Choroid plexus epithelial cell (primary cell): Measurements from ENCODE around the gene PLS1.

Experiments
- DNase-seq: peaks from one replicate; pipeline ENCODE4 v3.0.0-alpha.2; 2010; ENCODE audit warnings: low read depth
- H3K4me3 ChIP-seq: 2 replicates; pipeline ENCODE4 v1.5.1; 2011; ENCODE audit warnings: low read depth, mild to moderate bottlenecking, control low read depth, low read length, moderate library complexity
- TF ChIP-seq, protein P1 (sequence below): conservative IDR thresholded peaks from 2 replicates; pipeline ENCODE4 v1.5.1; 2011; ENCODE audit warnings: low read depth, mild to moderate bottlenecking, control low read depth, inconsistent platforms, low read length, moderate library complexity

The PLS1 gene

GRCh38 chr3:142624341-142625152, 28.4 kb downstream of the PLS1 start:
- TF ChIP-seq, protein P1, sequence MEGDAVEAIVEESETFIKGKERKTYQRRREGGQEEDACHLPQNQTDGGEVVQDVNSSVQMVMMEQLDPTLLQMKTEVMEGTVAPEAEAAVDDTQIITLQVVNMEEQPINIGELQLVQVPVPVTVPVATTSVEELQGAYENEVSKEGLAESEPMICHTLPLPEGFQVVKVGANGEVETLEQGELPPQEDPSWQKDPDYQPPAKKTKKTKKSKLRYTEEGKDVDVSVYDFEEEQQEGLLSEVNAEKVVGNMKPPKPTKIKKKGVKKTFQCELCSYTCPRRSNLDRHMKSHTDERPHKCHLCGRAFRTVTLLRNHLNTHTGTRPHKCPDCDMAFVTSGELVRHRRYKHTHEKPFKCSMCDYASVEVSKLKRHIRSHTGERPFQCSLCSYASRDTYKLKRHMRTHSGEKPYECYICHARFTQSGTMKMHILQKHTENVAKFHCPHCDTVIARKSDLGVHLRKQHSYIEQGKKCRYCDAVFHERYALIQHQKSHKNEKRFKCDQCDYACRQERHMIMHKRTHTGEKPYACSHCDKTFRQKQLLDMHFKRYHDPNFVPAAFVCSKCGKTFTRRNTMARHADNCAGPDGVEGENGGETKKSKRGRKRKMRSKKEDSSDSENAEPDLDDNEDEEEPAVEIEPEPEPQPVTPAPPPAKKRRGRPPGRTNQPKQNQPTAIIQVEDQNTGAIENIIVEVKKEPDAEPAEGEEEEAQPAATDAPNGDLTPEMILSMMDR = no peak
- no peak for DNase-seq
- H3K4me3 ChIP-seq = no peak overlapping the region

- TF ChIP-seq, protein P1 = no peak
- no peak overlapping the region for H3K4me3 ChIP-seq
- DNase-seq = no peak
Observed at GRCh38 chr3:142625153-142625440, 28.9 kb downstream of the PLS1 start.

GRCh38 chr3:142626971-142627370, 30.8 kb downstream of the PLS1 start:
- TF ChIP-seq, protein P1 = no peak
- H3K4me3 ChIP-seq = no peak overlapping the region
- DNase-seq = no peak

DNA sequence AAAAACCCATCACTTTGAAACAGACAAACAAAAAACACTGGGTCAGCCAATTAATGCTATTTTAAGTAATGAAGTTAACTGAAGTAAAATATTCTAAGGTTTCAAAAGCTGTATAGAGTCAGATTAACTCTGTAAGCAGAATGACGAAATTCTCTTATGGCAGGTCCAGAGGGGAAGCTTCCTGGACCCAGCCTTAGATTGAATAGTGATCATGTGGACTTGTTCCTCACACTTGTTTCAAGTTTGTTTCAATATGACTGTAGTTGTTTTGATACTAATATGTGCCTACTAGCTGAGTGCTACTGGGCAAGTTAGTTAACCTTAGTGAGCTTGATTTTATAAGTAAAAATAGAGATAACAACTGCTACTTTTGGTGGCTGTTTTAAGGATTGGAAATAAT, 32.6 kb downstream of the PLS1 start:
- no peak for DNase-seq
- H3K4me3 ChIP-seq = no peak overlapping the region
- TF ChIP-seq, protein P1 = no peak

DNA sequence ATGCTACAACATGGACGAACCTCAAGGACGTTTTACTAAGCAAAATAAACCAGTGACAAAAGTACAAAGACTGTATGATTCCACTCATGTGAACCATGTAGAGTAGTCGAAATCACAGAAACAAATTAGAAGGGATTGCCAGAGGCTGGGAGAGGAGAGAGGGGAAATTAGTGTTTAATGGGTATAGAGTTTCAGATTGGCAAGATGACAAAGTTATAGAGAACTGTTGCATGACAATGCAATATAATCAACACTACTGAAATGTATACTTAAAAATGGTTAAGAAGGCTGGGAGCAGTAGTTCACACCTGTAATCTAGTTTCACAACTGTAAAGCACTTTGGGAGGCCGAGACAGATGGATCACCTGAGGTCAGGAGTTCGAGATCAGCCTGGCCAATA, 36.9 kb downstream of the PLS1 start:
- no peak for DNase-seq
- TF ChIP-seq, protein P1 = no peak
- no peak overlapping the region for H3K4me3 ChIP-seq

- no peak overlapping the region for H3K4me3 ChIP-seq
- TF ChIP-seq, protein P1 = no peak
- no peak for DNase-seq
Observed at GRCh38 chr3:142636050-142636449, 39.9 kb downstream of the PLS1 start.

GRCh38 chr3:142636664-142637063, 40.5 kb downstream of the PLS1 start:
- no peak overlapping the region for H3K4me3 ChIP-seq
- no peak for DNase-seq
- TF ChIP-seq, protein P1 = no peak
